ENCODE data around the gene LCE3D. TPM values are rescaled to one million over a fixed set of nuclear protein-coding genes. Genes with fewer than 3 reads are reported as not detected.

Gene LCE3D
- total and polyA plus RNA-seq, 2 donors (not counting 1 experiment from before 2014, with no cell fraction given): not detected

DNA sequence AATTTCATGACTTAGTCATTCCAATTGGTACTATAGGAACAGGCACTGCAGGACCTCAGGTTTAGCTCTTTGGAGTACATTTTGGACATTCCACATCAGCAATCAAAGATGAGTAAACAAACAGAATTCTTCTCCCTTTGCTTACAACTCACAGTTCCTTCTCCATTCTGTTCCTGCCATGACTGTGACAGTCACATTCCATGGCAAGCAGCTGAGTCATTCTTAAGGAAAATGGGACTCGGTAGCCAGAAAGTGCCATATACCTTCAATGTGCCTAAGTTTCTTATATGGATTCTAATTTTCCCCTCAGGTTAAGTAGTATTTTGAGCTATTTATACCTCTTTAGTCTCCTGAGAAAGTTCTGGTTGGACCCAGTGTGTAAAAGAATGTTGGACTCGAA lies 40.4 kb downstream of the LCE3D start:
- TF ChIP-seq, protein P1, sequence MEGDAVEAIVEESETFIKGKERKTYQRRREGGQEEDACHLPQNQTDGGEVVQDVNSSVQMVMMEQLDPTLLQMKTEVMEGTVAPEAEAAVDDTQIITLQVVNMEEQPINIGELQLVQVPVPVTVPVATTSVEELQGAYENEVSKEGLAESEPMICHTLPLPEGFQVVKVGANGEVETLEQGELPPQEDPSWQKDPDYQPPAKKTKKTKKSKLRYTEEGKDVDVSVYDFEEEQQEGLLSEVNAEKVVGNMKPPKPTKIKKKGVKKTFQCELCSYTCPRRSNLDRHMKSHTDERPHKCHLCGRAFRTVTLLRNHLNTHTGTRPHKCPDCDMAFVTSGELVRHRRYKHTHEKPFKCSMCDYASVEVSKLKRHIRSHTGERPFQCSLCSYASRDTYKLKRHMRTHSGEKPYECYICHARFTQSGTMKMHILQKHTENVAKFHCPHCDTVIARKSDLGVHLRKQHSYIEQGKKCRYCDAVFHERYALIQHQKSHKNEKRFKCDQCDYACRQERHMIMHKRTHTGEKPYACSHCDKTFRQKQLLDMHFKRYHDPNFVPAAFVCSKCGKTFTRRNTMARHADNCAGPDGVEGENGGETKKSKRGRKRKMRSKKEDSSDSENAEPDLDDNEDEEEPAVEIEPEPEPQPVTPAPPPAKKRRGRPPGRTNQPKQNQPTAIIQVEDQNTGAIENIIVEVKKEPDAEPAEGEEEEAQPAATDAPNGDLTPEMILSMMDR (IDR thresholded peaks at IDR 0.05): no peak
- no peak for TF ChIP-seq EZH2 (IDR thresholded peaks at IDR 0.05; ENCODE audit: borderline replicate concordance, insufficient read depth, low read depth, low read length, poor library complexity, severe bottlenecking)
- Histone ChIP-seq H3K27me3 (replicated peaks in 1 of 4; ENCODE audit: control extremely low read depth in 1 of 4, control insufficient read depth in 3 of 4, insufficient read depth in 4 of 4, low read length in 3 of 4) (peaks cover 0 to 3% (median 0%) of the 10 kb centered on the region in 4 experiments), H3K4me2 (replicated peaks; ENCODE audit: low read depth, low read length, poor library complexity, severe bottlenecking) (no peak overlapping the region), H3K9me3 (ENCODE audit: control extremely low read depth in 1 of 3, control insufficient read depth in 2 of 3, insufficient read depth in 1 of 3, low read length in 2 of 3) (no peaks in the 10 kb centered on the region), H3K79me2 (ENCODE audit: control insufficient read depth, insufficient read depth, low read length) (no peaks in the 10 kb centered on the region), H3K9ac (ENCODE audit: low read length) (no peak overlapping the region), H3K4me3 (ENCODE audit: control extremely low read depth in 1 of 5, extremely low read depth in 1 of 5, insufficient read depth in 1 of 5, low read depth in 2 of 5, low read length in 4 of 5) (no peak overlapping the region), H3K27ac (ENCODE audit: low read length in 2 of 2) (no peak overlapping the region), H2AFZ (ENCODE audit: insufficient read depth, low read depth, low read length, poor library complexity, severe bottlenecking) (no peak overlapping the region), H3K36me3 (replicated peaks in 1 of 2; ENCODE audit: control extremely low read depth in 1 of 2, control insufficient read depth in 1 of 2, extremely low read depth in 1 of 2, insufficient read depth in 2 of 2, low read length in 1 of 2) (no peaks in the 10 kb centered on the region), H3K4me1 (ENCODE audit: control insufficient read depth in 2 of 2, insufficient read depth in 2 of 2, low read length in 2 of 2) (no peaks in the 10 kb centered on the region), H4K20me1 (ENCODE audit: control insufficient read depth, insufficient read depth, low read length, poor library complexity, severe bottlenecking) (no peaks in the 10 kb centered on the region)
- ATAC-seq (ENCODE audit: low read depth) (no peak), DNase-seq (no peak)
- no peaks in the 10 kb centered on the region for H3K4me1 Mint-ChIP-seq
- no peaks in the 10 kb centered on the region for H3K9me3 Mint-ChIP-seq (ENCODE audit: insufficient read depth)
- H3K4me3 Mint-ChIP-seq: no peak overlapping the region
- intact Hi-C loops (cut with micrococcal nuclease): no loop called here
- ChIA-PET POLR2A (no interaction called here), CTCF (no interaction called here)
- no CpG with 5 or more reads among the region's 2 CpGs for WGBS (ENCODE audit: insufficient coverage)
- H3K27ac Mint-ChIP-seq: no peak overlapping the region
- H3K27me3 Mint-ChIP-seq: peaks cover 38% of the 10 kb centered on the region

DNA sequence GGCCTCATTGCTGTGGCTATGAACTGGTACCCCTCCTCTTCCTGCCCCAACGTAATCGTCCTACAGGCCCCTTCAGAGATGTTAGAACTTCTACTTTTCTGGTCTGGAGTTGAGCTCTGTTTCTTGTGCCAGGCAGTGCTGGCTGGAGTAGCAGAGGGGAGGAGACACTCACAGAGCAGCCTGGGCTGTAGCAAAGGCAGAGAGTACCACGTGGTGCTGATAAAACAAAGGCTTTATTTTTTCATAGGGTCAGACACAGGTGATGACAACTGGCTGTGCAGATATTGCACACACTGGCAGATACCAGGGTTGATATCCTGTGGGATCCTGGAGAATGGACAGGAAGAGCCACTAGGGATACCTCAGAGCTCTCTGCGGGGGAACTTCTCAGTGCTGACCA lies 42.8 kb downstream of the LCE3D start:
- ChIA-PET CTCF (no interaction called here), POLR2A (no interaction called here)
- no peak overlapping the region for H3K4me2 ChIP-seq (replicated peaks; ENCODE audit: low read depth, low read length, poor library complexity, severe bottlenecking)
- H4K20me1 ChIP-seq (ENCODE audit: control insufficient read depth, insufficient read depth, low read length, poor library complexity, severe bottlenecking): no peaks in the 10 kb centered on the region
- intact Hi-C loops (cut with micrococcal nuclease): no loop called here
- no peak overlapping the region for H3K27ac ChIP-seq (ENCODE audit: low read length in 2 of 2)
- no peak overlapping the region for H2AFZ ChIP-seq (ENCODE audit: insufficient read depth, low read depth, low read length, poor library complexity, severe bottlenecking)
- Mint-ChIP-seq H3K27me3 (peaks cover 34% of the 10 kb centered on the region), H3K4me3 (no peak overlapping the region), H3K27ac (no peak overlapping the region), H3K9me3 (ENCODE audit: insufficient read depth) (no peaks in the 10 kb centered on the region), H3K4me1 (no peaks in the 10 kb centered on the region)
- H3K27me3 ChIP-seq (replicated peaks in 1 of 4; ENCODE audit: control extremely low read depth in 1 of 4, control insufficient read depth in 3 of 4, insufficient read depth in 4 of 4, low read length in 3 of 4): peaks cover 0 to 3% (median 0%) of the 10 kb centered on the region in 4 experiments
- no peaks in the 10 kb centered on the region for H3K9me3 ChIP-seq (ENCODE audit: control extremely low read depth in 1 of 3, control insufficient read depth in 2 of 3, insufficient read depth in 1 of 3, low read length in 2 of 3)
- H3K4me3 ChIP-seq (ENCODE audit: control extremely low read depth in 1 of 5, extremely low read depth in 1 of 5, insufficient read depth in 1 of 5, low read depth in 2 of 5, low read length in 4 of 5): no peak overlapping the region
- H3K79me2 ChIP-seq (ENCODE audit: control insufficient read depth, insufficient read depth, low read length): no peaks in the 10 kb centered on the region
- no peaks in the 10 kb centered on the region for H3K36me3 ChIP-seq (replicated peaks in 1 of 2; ENCODE audit: control extremely low read depth in 1 of 2, control insufficient read depth in 1 of 2, extremely low read depth in 1 of 2, insufficient read depth in 2 of 2, low read length in 1 of 2)
- ATAC-seq (ENCODE audit: low read depth) (no peak), DNase-seq (no peak)
- no peak for TF ChIP-seq EZH2 (IDR thresholded peaks at IDR 0.05; ENCODE audit: borderline replicate concordance, insufficient read depth, low read depth, low read length, poor library complexity, severe bottlenecking)
- TF ChIP-seq, protein P1 (IDR thresholded peaks at IDR 0.05): no peak
- WGBS (ENCODE audit: insufficient coverage): 62% methylated on average over 4 of the region's 4 CpGs
- no peaks in the 10 kb centered on the region for H3K4me1 ChIP-seq (ENCODE audit: control insufficient read depth in 2 of 2, insufficient read depth in 2 of 2, low read length in 2 of 2)
- no peak overlapping the region for H3K9ac ChIP-seq (ENCODE audit: low read length)
